SU-DHL-6 (cell line): ENCODE results near the gene PREX1.
"Not testable (repeated sequence)": the region's sequence is repeated elsewhere in the genome, so short reads cannot be mapped to it uniquely, and the experiment has no call there.

Experiments
- H2AFZ ChIP-seq: fragments of 200-600 bp; sonication (generic); 2 replicates; pipeline ENCODE4 v1.6.1; 2014; ENCODE audit warnings: low read depth, mild to moderate bottlenecking, moderate library complexity, mixed read lengths, antibody characterized with exemption, low read length; ENCODE audit not compliant: severe bottlenecking
- H3F3A ChIP-seq: fragments of 200-600 bp; shearing (Covaris generic); 2 replicates; pipeline ENCODE4 v1.6.0; 2016; ENCODE audit warnings: antibody characterized with exemption, mild to moderate bottlenecking; ENCODE audit not compliant: insufficient read depth
- H3K27ac ChIP-seq: fragments of 200-600 bp; sonication (generic); 2 replicates; pipeline ENCODE4 v1.5.1; 2016; ENCODE audit warnings: low read depth, mild to moderate bottlenecking, low read length, moderate library complexity, mixed read lengths
- H3K27me3 ChIP-seq: fragments of 200-600 bp; sonication (generic), shearing (Covaris generic); 2 replicates; pipeline ENCODE4 v1.6.0; 2014; ENCODE audit warnings: mild to moderate bottlenecking, low read length
- H3K36me3 ChIP-seq: fragments of 200-600 bp; sonication (generic); 2 replicates; pipeline ENCODE4 v1.6.1; 2014; ENCODE audit warnings: mild to moderate bottlenecking, low read length, mixed read lengths
- H3K4me2 ChIP-seq: fragments of 300-600, 200-600 bp; shearing (Covaris generic), sonication (generic); 2 replicates; pipeline ENCODE4 v1.6.0; 2014; ENCODE audit warnings: low read length, low read depth, mild to moderate bottlenecking; ENCODE audit not compliant: poor library complexity, severe bottlenecking
- H3K4me3 ChIP-seq: fragments of 200-600 bp; sonication (generic); 2 replicates; pipeline ENCODE4 v1.5.1; 2014; ENCODE audit warnings: antibody characterized with exemption, low read length, mild to moderate bottlenecking, mixed read lengths; ENCODE audit not compliant: insufficient read depth, poor library complexity, severe bottlenecking
- H3K79me2 ChIP-seq: fragments of 200-600 bp; sonication (generic); 2 replicates; pipeline ENCODE4 v1.6.1; 2014; ENCODE audit warnings: mild to moderate bottlenecking, low read length, moderate library complexity; ENCODE audit not compliant: insufficient read depth
- H3K9ac ChIP-seq: fragments of 200-600 bp; sonication (generic); 2 replicates; pipeline ENCODE4 v1.7.0; 2014; ENCODE audit warnings: mild to moderate bottlenecking, low read length
- H3K9me2 ChIP-seq: fragments of 200-600 bp; sonication (generic); replicated peaks from 2 replicates; pipeline ENCODE4 v1.6.1; 2014; ENCODE audit warnings: low read length; ENCODE audit not compliant: insufficient read depth
- H3K9me3 ChIP-seq: fragments of 200-600 bp; sonication (generic); 2 replicates; pipeline ENCODE4 v1.6.1; 2014; ENCODE audit warnings: low read length, mixed read lengths; ENCODE audit not compliant: insufficient read depth
- H4K20me1 ChIP-seq: fragments of 200-600 bp; sonication (generic); 2 replicates; pipeline ENCODE4 v1.6.1; 2014; ENCODE audit warnings: low read depth, mild to moderate bottlenecking, antibody characterized with exemption, low read length, moderate library complexity, mixed read lengths
- EZH2phosphoT487 ChIP-seq: fragments of 200-600 bp; sonication (generic), shearing (Covaris generic); conservative IDR thresholded peaks from 2 replicates; pipeline ENCODE4 v1.6.1; 2018; ENCODE audit warnings: mild to moderate bottlenecking, antibody characterized with exemption, low read length, moderate library complexity, mixed read lengths
- TF ChIP-seq, protein P1 (sequence below): fragments of 200-600 bp; sonication (generic); IDR thresholded peaks from one replicate; pipeline ENCODE4 v1.5.1; 2017; ENCODE audit warnings: antibody characterized with exemption, mild to moderate bottlenecking, low read length, moderate library complexity; ENCODE audit not compliant: insufficient read depth, poor library complexity, severe bottlenecking

Gene PREX1

DNA sequence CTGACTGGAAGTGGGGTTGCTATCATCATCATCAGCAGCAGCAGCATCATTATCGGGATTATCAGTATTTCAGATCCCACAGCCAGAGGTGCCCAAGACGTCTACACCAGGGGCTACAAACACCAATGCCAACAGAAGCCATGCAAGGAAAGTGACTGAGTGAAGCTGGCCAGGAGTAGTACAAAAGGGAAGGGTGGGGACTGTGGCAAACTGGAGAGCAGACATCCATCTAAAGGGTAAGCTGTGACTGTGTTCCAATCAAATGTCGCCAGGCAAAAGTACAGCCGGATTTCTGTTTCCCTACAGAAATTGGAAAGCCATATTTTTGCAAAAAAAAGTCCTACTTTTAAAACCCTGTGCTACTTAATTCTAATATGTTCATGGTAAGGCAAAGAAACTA, 50.0 kb downstream of the PREX1 start:
- Histone ChIP-seq H4K20me1 (no peaks in the 10 kb centered on the region), H2AFZ (no peak overlapping the region), H3K27me3 (0 out of 2 replicates have a peak, but pooled peaks cover 2% of the 10 kb centered on the region), H3K36me3 (no peaks in the 10 kb centered on the region), H3F3A (no peaks in the 10 kb centered on the region), H3K9ac (no peak overlapping the region), H3K9me3 (peaks cover 4% of the 10 kb centered on the region; the same call in 1 of the 2 replicates), H3K4me3 (no peak overlapping the region), H3K4me2 (no peak overlapping the region), H3K79me2 (no peaks in the 10 kb centered on the region), H3K9me2 (no peaks in the 10 kb centered on the region), H3K27ac (no peak overlapping the region)
- TF ChIP-seq EZH2phosphoT487: no peak
- TF ChIP-seq, protein P1, sequence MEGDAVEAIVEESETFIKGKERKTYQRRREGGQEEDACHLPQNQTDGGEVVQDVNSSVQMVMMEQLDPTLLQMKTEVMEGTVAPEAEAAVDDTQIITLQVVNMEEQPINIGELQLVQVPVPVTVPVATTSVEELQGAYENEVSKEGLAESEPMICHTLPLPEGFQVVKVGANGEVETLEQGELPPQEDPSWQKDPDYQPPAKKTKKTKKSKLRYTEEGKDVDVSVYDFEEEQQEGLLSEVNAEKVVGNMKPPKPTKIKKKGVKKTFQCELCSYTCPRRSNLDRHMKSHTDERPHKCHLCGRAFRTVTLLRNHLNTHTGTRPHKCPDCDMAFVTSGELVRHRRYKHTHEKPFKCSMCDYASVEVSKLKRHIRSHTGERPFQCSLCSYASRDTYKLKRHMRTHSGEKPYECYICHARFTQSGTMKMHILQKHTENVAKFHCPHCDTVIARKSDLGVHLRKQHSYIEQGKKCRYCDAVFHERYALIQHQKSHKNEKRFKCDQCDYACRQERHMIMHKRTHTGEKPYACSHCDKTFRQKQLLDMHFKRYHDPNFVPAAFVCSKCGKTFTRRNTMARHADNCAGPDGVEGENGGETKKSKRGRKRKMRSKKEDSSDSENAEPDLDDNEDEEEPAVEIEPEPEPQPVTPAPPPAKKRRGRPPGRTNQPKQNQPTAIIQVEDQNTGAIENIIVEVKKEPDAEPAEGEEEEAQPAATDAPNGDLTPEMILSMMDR: no peak

GRCh38 chr20:48777005-48777404, 50.8 kb downstream of the PREX1 start:
- Histone ChIP-seq H3K9ac (no peak overlapping the region), H3K79me2 (no peaks in the 10 kb centered on the region), H3K36me3 (no peaks in the 10 kb centered on the region), H3K4me3 (no peak overlapping the region), H3F3A (no peaks in the 10 kb centered on the region), H3K9me3 (peaks cover 4% of the 10 kb centered on the region; the same call in 1 of the 2 replicates), H3K27me3 (0 out of 2 replicates have a peak, but pooled peaks cover 2% of the 10 kb centered on the region), H4K20me1 (no peaks in the 10 kb centered on the region), H3K9me2 (no peaks in the 10 kb centered on the region), H3K4me2 (no peak overlapping the region), H3K27ac (no peak overlapping the region), H2AFZ (no peak overlapping the region)
- TF ChIP-seq, protein P1: no peak
- TF ChIP-seq EZH2phosphoT487: no peak

- Histone ChIP-seq H3K36me3 (no peaks in the 10 kb centered on the region), H3K79me2 (no peaks in the 10 kb centered on the region), H3K9me3 (peaks cover 4% of the 10 kb centered on the region; the same call in 1 of the 2 replicates), H3K27me3 (0 out of 2 replicates have a peak, but pooled peaks cover 2% of the 10 kb centered on the region), H3K9ac (no peak overlapping the region), H3K4me3 (no peak overlapping the region), H3K9me2 (no peaks in the 10 kb centered on the region), H2AFZ (no peak overlapping the region), H3F3A (no peaks in the 10 kb centered on the region), H3K27ac (no peak overlapping the region), H4K20me1 (no peaks in the 10 kb centered on the region), H3K4me2 (no peak overlapping the region)
- TF ChIP-seq, protein P1: no peak
- TF ChIP-seq EZH2phosphoT487: no peak
Measured at GRCh38 chr20:48776306-48776705, 51.5 kb downstream of the PREX1 start.

GRCh38 chr20:48775545-48775944, 52.3 kb downstream of the PREX1 start:
- H3K4me3 ChIP-seq, H3K9me2 ChIP-seq, H4K20me1 ChIP-seq, H3K36me3 ChIP-seq, H3K79me2 ChIP-seq, H3K27ac ChIP-seq, H2AFZ ChIP-seq, H3K9me3 ChIP-seq, H3K9ac ChIP-seq, H3K27me3 ChIP-seq, H3K4me2 ChIP-seq, H3F3A ChIP-seq: not testable (repeated sequence)
